Colon (tissue), 2 donors: ENCODE data around the gene IPO9.
"Not testable (repeated sequence)": the region's sequence is repeated elsewhere in the genome, so short reads cannot be mapped to it uniquely, and the experiment has no call there.

Experiments
- FAIRE-seq: peaks from 2 replicates; lab custom pipeline; 2012; peaks lifted over from hg19 to GRCh38; lab: Jason Lieb, UNC
- donor health status: control.
- donor health status: control.

Gene IPO9

GRCh38 chr1:201849372-201850052, 20.6 kb downstream of the IPO9 start:
- FAIRE-seq = no peak

GRCh38 chr1:201850053-201850397, 21.1 kb downstream of the IPO9 start:
- no peak for FAIRE-seq

GRCh38 chr1:201851949-201852348, 23.0 kb downstream of the IPO9 start:
- FAIRE-seq = no peak

GRCh38 chr1:201856722-201857121, 27.8 kb downstream of the IPO9 start:
- not testable (repeated sequence) for FAIRE-seq

- no peak for FAIRE-seq
Measured at GRCh38 chr1:201859424-201859823, 30.5 kb downstream of the IPO9 start.

- no peak for FAIRE-seq
Measured at GRCh38 chr1:201861448-201861847, 32.5 kb downstream of the IPO9 start.

GRCh38 chr1:201870397-201870796, 41.4 kb downstream of the IPO9 start:
- FAIRE-seq = no peak

- FAIRE-seq = no peak
Measured at GRCh38 chr1:201874672-201875071, 45.7 kb downstream of the IPO9 start.

GRCh38 chr1:201876148-201876818, 47.3 kb downstream of the IPO9 start:
- no peak for FAIRE-seq

- no peak for FAIRE-seq
Measured at GRCh38 chr1:201877877-201878401, 49.0 kb downstream of the IPO9 start.

GRCh38 chr1:201880928-201881571, 52.1 kb downstream of the IPO9 start:
- FAIRE-seq = no peak

- no peak for FAIRE-seq
Measured at GRCh38 chr1:201881617-201882016, 52.7 kb downstream of the IPO9 start.

GRCh38 chr1:201882665-201883132, 53.7 kb downstream of the IPO9 start:
- FAIRE-seq = no peak

- FAIRE-seq = no peak
Measured at GRCh38 chr1:201883266-201883665, 54.3 kb downstream of the IPO9 start.

GRCh38 chr1:201883786-201884185, 54.8 kb downstream of the IPO9 start:
- FAIRE-seq = no peak

GRCh38 chr1:201884425-201884824, 55.5 kb downstream of the IPO9 start:
- FAIRE-seq = no peak

GRCh38 chr1:201885531-201886075, 56.6 kb downstream of the IPO9 start:
- no peak for FAIRE-seq

GRCh38 chr1:201886103-201886885, 57.3 kb downstream of the IPO9 start:
- FAIRE-seq = no peak

GRCh38 chr1:201887116-201887866, 58.3 kb downstream of the IPO9 start:
- FAIRE-seq = no peak

GRCh38 chr1:201888282-201889089, 59.5 kb downstream of the IPO9 start, which contains the start of gene SHISA4:
SHISA4 (plus strand) TSS chr1:201888898; CDS start chr1:201888995, 97 bp downstream.
- FAIRE-seq = no peak
